GM20000 (cell line): ENCODE results near the gene ST3GAL3.

ENCODE experiments used
- DNase-seq: peaks from one replicate; pipeline ENCODE4 v3.0.0; 2012; ENCODE audit warnings: low spot score
- TF ChIP-seq, protein P1 (sequence below): IDR thresholded peaks from 2 replicates; pipeline ENCODE4 v1.5.1; 2012; ENCODE audit warnings: mild to moderate bottlenecking, control low read depth; ENCODE audit errors: extremely low read depth, missing control alignments

ST3GAL3 gene

DNA sequence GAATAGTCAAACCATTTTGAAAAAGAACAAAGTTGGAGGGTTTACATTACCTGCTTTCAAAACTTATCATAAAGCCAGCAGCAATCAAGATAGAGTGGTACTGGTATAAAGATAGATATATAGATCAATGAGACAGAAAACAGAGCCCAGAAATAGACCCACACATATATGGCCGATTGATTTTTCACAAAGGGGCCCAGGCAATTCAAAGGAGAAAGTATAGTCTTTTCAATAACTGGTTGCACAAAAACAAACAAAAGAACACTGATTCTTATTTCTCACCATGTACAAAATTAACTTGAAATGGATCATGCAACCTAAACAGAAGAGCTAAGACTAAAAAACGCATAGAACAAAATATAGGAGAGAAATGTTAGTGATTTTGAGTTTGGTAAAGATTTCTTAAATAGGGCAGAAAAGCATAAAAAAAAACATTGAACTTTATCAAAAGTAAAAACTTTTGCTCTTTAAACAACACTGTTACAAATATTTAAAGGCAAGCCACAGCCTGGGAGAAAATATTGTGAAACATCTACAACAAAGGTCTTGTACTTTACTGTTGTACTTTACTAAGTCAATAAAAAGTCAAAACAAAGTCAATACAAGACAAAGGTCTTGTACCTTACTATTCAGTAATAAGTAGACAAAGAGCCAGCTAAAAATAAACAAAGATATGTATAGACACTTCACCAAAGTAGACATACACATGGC lies 50.2 kb downstream of the ST3GAL3 start:
- no peak for DNase-seq

DNA sequence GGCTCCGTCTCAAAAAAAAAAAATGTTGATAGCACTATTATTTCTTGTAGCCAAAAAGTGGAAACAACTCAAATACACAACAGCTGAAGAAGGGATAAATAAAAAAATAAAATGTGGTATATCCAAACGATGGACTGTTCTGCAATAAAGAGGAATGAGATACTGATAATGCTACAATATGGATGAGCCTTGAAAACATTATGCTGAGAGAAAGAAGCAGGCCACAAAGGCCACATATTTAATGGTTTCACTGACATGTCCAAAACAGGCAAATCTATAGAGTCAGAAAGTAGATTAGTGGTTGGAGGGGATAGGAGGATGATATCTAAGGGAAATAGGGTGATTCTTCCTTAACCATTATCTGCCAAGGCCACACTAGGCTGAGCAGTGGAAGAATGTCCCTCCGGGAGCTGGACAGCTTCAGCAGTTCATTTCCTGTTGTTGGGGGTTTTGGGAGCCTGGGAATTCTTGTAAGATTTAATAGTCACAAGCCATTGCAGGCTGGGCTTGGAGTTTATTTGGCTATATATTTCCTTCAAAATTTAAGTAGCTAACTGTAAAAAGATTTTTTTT lies 53.5 kb downstream of the ST3GAL3 start:
- TF ChIP-seq, protein P1, sequence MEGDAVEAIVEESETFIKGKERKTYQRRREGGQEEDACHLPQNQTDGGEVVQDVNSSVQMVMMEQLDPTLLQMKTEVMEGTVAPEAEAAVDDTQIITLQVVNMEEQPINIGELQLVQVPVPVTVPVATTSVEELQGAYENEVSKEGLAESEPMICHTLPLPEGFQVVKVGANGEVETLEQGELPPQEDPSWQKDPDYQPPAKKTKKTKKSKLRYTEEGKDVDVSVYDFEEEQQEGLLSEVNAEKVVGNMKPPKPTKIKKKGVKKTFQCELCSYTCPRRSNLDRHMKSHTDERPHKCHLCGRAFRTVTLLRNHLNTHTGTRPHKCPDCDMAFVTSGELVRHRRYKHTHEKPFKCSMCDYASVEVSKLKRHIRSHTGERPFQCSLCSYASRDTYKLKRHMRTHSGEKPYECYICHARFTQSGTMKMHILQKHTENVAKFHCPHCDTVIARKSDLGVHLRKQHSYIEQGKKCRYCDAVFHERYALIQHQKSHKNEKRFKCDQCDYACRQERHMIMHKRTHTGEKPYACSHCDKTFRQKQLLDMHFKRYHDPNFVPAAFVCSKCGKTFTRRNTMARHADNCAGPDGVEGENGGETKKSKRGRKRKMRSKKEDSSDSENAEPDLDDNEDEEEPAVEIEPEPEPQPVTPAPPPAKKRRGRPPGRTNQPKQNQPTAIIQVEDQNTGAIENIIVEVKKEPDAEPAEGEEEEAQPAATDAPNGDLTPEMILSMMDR = no peak
- no peak for DNase-seq

More for the DNA sequence above, 50.2 kb downstream of the ST3GAL3 start:
- TF ChIP-seq, protein P1 = no peak

DNA sequence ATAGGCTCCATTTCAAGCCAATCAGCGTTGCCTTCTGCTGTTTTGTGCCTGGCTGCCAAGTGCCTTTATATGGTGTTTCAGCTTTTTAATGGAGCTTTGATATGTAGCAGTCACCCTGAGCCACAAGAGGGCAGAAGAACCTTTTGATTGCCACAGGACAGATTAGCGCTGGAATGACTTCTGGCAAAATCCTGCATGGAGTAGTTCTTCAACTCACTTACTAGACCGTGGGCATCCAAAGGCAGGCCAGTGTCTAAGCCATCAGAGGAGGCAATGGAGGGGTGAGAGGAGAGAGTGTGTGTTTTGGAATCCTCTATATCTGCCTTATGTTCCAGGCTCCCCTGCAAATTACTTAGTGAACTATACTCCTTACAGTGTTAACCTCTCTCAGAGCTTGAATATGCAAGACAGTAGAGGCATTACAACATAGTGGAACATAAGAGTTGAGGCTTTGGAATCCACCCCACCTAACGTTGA lies 56.2 kb downstream of the ST3GAL3 start:
- DNase-seq = peak; percentile 65
- TF ChIP-seq, protein P1 = peak; percentile 56

DNA sequence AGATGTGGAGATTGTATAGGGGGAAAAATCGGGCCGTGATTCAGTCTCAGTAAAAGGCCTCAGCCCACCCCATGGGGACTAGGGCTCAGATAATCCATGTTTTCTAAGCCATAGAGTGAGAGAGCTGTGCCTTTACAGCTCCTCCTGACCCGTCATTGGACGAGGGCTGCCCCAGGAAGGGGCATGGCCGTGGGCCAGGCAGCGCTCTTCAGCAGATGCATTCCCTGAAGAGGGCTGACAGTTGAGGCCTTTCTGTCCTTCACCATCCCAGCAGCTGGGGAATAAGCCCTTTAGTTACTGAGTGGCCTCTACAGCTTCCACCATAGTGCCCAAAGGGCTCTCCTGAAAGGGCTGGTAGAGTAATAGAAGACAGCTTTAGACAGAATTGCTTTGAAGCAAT lies 57.2 kb downstream of the ST3GAL3 start:
- TF ChIP-seq, protein P1 = no peak
- DNase-seq = no peak

DNA sequence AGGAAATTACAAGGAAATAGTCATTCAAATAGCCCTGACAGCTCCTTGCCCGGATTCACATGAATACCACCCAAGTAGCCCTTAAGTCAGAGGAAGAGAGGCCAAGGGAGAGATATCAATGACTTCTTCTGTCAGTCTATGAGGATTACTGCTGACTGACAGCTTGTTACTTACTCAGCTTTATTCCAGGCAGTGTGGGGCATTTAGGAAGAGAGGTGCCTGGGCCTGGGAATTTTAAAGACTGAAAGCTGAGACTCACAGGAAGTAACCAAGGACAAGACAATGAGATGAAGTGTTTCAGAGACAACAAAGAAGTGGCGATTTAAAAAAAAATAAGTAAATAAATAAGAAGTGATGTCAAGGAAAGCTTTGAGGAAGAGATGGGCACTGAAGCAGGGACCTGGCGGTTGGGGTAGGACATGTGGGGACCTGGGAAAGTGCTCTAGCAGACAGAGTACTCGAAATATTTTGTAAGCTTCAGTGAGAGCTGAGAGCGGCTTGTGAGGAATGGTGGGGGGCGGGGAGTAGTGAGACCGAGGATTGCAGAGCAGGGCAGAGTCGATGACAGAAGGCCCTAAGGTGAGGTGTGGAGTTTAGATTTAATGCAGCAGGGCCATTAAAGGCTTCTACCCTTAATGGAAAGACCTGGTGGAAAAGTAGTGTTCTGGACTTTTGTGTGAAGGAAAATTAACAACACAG lies 58.9 kb downstream of the ST3GAL3 start:
- TF ChIP-seq, protein P1 = no peak
- DNase-seq = no peak

DNA sequence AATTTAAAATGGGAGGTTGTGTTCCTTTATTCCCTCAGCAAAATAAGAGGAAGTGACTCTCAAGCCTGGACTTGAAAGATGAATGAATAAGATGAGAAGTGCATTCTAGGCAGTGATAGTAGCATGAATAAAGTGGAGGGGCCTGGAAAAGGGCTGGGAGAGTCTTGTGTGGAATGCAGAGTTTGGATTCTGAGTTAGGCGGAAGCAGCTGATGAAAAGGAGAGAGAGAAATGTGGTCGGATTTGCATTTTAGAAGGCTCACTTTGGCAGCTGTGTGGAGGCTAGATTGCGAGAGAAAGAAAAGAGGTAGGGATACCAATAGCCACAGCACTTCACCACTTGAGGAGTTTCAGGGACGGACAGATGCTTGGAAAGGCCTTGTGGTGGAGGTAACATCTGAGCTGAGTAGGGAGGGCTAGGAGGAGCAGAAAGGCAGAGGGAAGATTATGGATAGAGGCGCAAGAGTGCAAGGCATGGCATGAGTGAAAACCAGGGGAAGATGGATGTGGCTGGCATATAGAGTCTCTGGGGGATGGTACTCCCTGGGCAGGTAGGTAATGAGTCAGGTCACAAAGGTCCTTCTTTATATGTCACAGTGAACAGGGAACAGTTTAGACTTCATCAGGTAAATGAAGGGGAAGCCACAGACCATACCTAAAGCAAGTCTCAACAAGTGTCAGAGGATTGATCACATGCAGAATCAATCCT lies 59.6 kb downstream of the ST3GAL3 start:
- TF ChIP-seq, protein P1 = no peak
- DNase-seq = no peak

DNA sequence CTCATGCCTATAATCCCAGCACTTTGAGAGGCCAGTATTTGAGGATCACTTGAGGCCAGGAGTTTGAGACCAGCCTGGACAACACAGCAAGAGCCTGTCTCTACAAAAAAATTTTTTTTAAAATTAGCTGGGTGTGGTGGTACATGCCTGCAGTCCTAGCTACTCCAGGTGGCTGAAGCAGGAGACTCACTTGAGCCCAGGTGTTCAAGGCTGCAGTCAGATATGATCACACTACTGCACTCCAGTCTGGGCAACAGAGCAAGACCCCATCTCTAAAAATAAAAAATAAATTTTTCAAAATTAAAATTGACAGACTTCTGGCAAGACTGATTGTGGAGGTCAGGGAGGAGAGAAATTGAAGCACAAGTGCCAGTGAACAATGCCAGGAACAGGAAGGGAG lies 60.8 kb downstream of the ST3GAL3 start:
- TF ChIP-seq, protein P1 = no peak
- DNase-seq = no peak
